Measurements from ENCODE around the gene JARID2. TPM values are rescaled to one million over a fixed set of nuclear protein-coding genes. Genes with fewer than 3 reads are reported as not detected.
A peak's percentile ranks its signal among the peaks of the same experiment; 100 is the strongest.

Gene JARID2
- total RNA-seq, 2 experiments from 2014 or later, result 19.0 to 19.5 TPM

DNA sequence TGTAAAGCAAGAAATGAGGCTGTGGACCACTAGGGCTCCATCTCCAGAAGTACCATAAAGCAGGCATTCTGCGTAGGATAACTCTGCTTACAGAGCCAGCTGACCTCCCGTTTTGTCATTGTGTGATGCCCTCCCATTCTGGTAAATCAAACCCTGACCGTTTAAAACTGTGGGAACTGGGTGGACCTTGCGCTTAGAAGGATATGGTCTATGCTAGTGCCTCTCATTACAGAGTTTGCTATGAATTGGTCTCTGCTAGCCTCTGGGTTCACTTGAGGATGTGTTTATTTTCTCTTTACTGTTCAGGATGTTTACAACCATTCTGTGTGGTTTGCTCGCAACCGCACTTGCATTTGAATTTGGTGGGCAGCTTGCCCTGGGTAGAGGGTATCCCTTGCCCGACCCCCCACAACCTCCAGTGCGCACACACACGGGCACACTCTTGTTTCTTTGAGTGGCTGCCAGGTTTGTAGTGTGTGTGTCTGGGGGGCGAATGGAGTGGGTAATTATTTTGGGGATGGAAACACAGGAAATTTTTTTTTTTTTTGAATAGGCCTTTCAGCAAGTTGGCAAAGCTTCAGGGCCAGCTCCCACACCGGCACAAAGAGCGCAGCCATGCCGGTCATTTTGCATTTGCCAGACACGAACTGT is 198.3 kb downstream of the JARID2 start:
- Histone ChIP-seq H3K36me3 (ENCODE audit: insufficient read depth, low read length) (no peaks in the 10 kb centered on the region), H3K4me2 (ENCODE audit: low read length) (no peak overlapping the region), H3K27ac (ENCODE audit: low read depth, low read length, poor library complexity, severe bottlenecking) (no peak overlapping the region), H3K79me2 (ENCODE audit: insufficient read depth, low read depth, low read length) (no peaks in the 10 kb centered on the region), H3K4me3 (ENCODE audit: low read depth, low read length, poor library complexity, severe bottlenecking) (no peak overlapping the region), H3K9me2 (ENCODE audit: insufficient read depth, low read length) (no peaks in the 10 kb centered on the region), H3K9me3 (ENCODE audit: low read length) (no peaks in the 10 kb centered on the region), H3K4me1 (ENCODE audit: insufficient read depth, low read length, poor library complexity, severe bottlenecking) (peaks cover 17% of the 10 kb centered on the region), H4K20me1 (ENCODE audit: insufficient read depth, low read length) (no peaks in the 10 kb centered on the region), H2AFZ (ENCODE audit: low read length) (no peak overlapping the region)
- no TSS peak for BruUV-seq (replicated peaks)
- no peak for TF ChIP-seq CTCF (conservative IDR thresholded peaks at IDR 0.05; ENCODE audit: low read length)
- TF ChIP-seq EZH2phosphoT487 (IDR thresholded peaks at IDR 0.05; ENCODE audit: borderline replicate concordance, low read depth, low read length), result no peak
- ChIA-PET POLR2A (interaction anchor here (0.5 to 1.6 kb wide), 5 partner anchors 31 to 1314 kb away, joined by 3 to 8 read pairs (median 5); no protein-coding TSS in a partner anchor), CTCF (ENCODE audit: unreplicated experiment) (interaction anchor here (0.6 to 1.0 kb wide), 2 partner anchors 221 to 294 kb away, joined by 3 read pairs; no protein-coding TSS in a partner anchor)
- intact Hi-C loops (cut with micrococcal nuclease; ENCODE audit: unreplicated experiment), result loop anchor here (10.0 kb wide), 1 partner anchor 1239 kb away; no protein-coding TSS in a partner anchor
- no peak for DNase-seq (ENCODE audit: low spot score)

GRCh38 chr6:15444881-15445280 is 199.0 kb downstream of the JARID2 start:
- intact Hi-C loops (cut with micrococcal nuclease; ENCODE audit: unreplicated experiment), result loop anchor here (10.0 kb wide), 1 partner anchor 1240 kb away; no protein-coding TSS in a partner anchor
- H3K4me2 ChIP-seq (ENCODE audit: low read length), result no peak overlapping the region
- no TSS peak for BruUV-seq (replicated peaks)
- H3K9me2 ChIP-seq (ENCODE audit: insufficient read depth, low read length), result no peaks in the 10 kb centered on the region
- no peak overlapping the region for H3K4me3 ChIP-seq (ENCODE audit: low read depth, low read length, poor library complexity, severe bottlenecking)
- ChIA-PET POLR2A (interaction anchor here (0.5 to 1.6 kb wide), 5 partner anchors 31 to 1315 kb away, joined by 3 to 8 read pairs (median 5); no protein-coding TSS in a partner anchor), CTCF (ENCODE audit: unreplicated experiment) (interaction anchor here (0.6 to 1.0 kb wide), 2 partner anchors 221 to 295 kb away, joined by 3 read pairs; no protein-coding TSS in a partner anchor)
- TF ChIP-seq EZH2phosphoT487 (IDR thresholded peaks at IDR 0.05; ENCODE audit: borderline replicate concordance, low read depth, low read length) (no peak), CTCF (conservative IDR thresholded peaks at IDR 0.05; ENCODE audit: low read length) (peak; percentile 50; the same call in 1 of the 2 replicates)
- H3K27ac ChIP-seq (ENCODE audit: low read depth, low read length, poor library complexity, severe bottlenecking), result no peak overlapping the region
- DNase-seq (ENCODE audit: low spot score), result peak; percentile 22
- H2AFZ ChIP-seq (ENCODE audit: low read length), result no peak overlapping the region
- no peaks in the 10 kb centered on the region for H3K9me3 ChIP-seq (ENCODE audit: low read length)
- no peaks in the 10 kb centered on the region for H3K36me3 ChIP-seq (ENCODE audit: insufficient read depth, low read length)
- no peaks in the 10 kb centered on the region for H4K20me1 ChIP-seq (ENCODE audit: insufficient read depth, low read length)
- H3K4me1 ChIP-seq (ENCODE audit: insufficient read depth, low read length, poor library complexity, severe bottlenecking), result peaks cover 13% of the 10 kb centered on the region
- no peaks in the 10 kb centered on the region for H3K79me2 ChIP-seq (ENCODE audit: insufficient read depth, low read depth, low read length)
